Adipocyte (in vitro differentiated cells): ENCODE data around the gene OR13A1.
"Not testable (repeated sequence)": the region's sequence is repeated elsewhere in the genome, so short reads cannot be mapped to it uniquely, and the experiment has no call there.

Experiments used
- DNase-seq: peaks from one replicate; pipeline ENCODE4 v3.0.0-alpha.2; 2015; ENCODE audit warnings: low read depth
- H3K27me3 ChIP-seq: replicated peaks from 2 replicates; pipeline ENCODE4 v1.7.0; 2013; ENCODE audit warnings: mild to moderate bottlenecking, low read length, moderate library complexity; ENCODE audit not compliant: control insufficient read depth, insufficient read depth
- H3K36me3 ChIP-seq: 2 replicates; pipeline ENCODE4 v1.7.0; 2013; ENCODE audit warnings: low read length, mild to moderate bottlenecking, moderate library complexity; ENCODE audit not compliant: control insufficient read depth, insufficient read depth, severe bottlenecking
- H3K4me1 ChIP-seq: 2 replicates; pipeline ENCODE4 v1.7.0; 2013; ENCODE audit warnings: mild to moderate bottlenecking, low read length, moderate library complexity; ENCODE audit not compliant: control insufficient read depth, insufficient read depth
- H3K4me3 ChIP-seq: 2 replicates; pipeline ENCODE4 v1.7.0; 2013; ENCODE audit warnings: mild to moderate bottlenecking, low read length, moderate library complexity
- H3K9ac ChIP-seq: 2 replicates; pipeline ENCODE4 v1.7.0; 2013; ENCODE audit warnings: mild to moderate bottlenecking, low read length, moderate library complexity
- H3K9me3 ChIP-seq: 2 replicates; pipeline ENCODE4 v1.7.0; 2013; ENCODE audit warnings: mild to moderate bottlenecking, low read length, moderate library complexity; ENCODE audit not compliant: control insufficient read depth

OR13A1 gene

GRCh38 chr10:45331824-45332223 lies 16.4 kb upstream of the OR13A1 start:
- H3K9me3 ChIP-seq, H3K27me3 ChIP-seq, DNase-seq, H3K36me3 ChIP-seq, H3K4me3 ChIP-seq, H3K4me1 ChIP-seq, H3K9ac ChIP-seq: not testable (repeated sequence)

- not testable (repeated sequence) for H3K9me3 ChIP-seq, H3K9ac ChIP-seq, DNase-seq, H3K36me3 ChIP-seq, H3K27me3 ChIP-seq, H3K4me1 ChIP-seq, H3K4me3 ChIP-seq
Measured at GRCh38 chr10:45326864-45327263, 11.5 kb upstream of the OR13A1 start.

DNA sequence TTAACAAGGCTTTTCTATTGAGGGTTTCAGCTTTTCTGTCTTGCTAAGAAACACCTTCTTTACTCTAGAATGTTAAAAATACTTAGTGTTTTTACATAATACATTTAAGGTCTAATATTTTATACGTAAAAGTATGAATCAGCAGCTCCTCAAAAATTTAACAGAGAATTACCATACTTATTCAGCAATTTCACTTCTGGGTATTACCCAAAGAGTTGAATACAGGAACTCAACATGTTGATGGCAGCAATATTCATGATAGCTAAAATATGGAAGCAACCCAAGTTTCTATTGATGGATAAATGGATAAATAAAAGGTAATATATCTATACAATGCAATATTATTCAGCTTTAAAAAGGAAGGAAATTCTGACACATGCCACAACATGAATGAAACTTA lies 9.7 kb upstream of the OR13A1 start:
- no peaks in the 10 kb centered on the region for H3K36me3 ChIP-seq
- DNase-seq: no peak
- H3K4me3 ChIP-seq: no peak overlapping the region
- H3K9me3 ChIP-seq: no peaks in the 10 kb centered on the region
- H3K9ac ChIP-seq: no peak overlapping the region
- no peaks in the 10 kb centered on the region for H3K27me3 ChIP-seq
- no peaks in the 10 kb centered on the region for H3K4me1 ChIP-seq

GRCh38 chr10:45319702-45320101 lies 4.3 kb upstream of the OR13A1 start:
- H3K9me3 ChIP-seq: peaks cover 8% of the 10 kb centered on the region
- no peaks in the 10 kb centered on the region for H3K27me3 ChIP-seq
- DNase-seq: no peak
- H3K4me1 ChIP-seq: no peaks in the 10 kb centered on the region
- no peaks in the 10 kb centered on the region for H3K36me3 ChIP-seq
- H3K9ac ChIP-seq: no peak overlapping the region
- no peak overlapping the region for H3K4me3 ChIP-seq

DNA sequence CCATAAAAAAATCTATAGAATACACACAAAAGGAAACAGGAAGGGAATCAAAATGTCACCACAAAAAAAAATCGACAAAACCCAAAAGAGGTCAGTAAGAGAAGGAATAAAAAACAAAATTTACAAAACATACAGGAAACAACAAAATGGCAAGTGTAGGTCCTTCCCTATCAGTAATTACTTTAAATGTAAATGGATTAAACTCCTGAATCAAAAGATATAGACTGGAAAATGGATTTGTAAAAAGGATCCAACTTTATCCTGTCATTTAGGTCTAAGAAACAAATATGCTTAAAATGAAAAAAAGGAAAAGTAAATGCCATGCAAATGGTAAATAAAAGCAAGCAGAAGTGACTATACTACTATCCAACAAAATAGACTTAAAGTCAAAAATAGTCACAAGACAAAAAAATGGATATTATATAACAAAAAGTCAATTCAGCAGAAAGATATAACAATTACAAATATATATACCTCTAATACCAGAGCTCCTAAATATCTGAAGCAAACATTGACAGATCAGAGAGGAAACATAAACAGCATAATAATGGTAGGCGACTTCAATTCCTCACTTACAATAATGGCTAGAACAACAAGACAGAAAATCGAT lies 2.0 kb downstream of the OR13A1 start:
- H3K4me3 ChIP-seq: no peak overlapping the region
- H3K36me3 ChIP-seq: no peaks in the 10 kb centered on the region
- no peak for DNase-seq
- peaks cover 20% of the 10 kb centered on the region for H3K9me3 ChIP-seq
- no peaks in the 10 kb centered on the region for H3K27me3 ChIP-seq
- H3K9ac ChIP-seq: no peak overlapping the region
- H3K4me1 ChIP-seq: no peaks in the 10 kb centered on the region

DNA sequence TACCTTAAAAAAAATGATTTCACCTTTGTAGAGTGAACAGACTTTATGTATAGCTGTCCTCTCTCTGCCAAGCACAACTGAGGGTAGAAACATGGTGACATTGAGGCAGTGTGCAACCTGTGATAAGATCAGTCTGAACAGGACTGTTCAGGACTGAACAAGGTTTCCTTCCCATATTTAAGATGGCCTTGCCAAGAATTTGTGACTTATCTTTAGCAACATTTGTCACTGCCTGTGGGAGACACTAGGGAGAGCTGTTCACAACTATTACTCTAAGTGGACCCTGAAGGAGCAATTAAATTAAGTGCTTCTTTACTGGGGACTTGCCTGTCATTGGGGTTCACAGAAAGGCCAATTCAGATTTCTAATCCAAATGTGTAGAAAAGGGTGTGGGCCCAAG lies 6.7 kb downstream of the OR13A1 start:
- DNase-seq: no peak
- Histone ChIP-seq H3K9me3 (peaks cover 17% of the 10 kb centered on the region), H3K36me3 (no peaks in the 10 kb centered on the region), H3K4me1 (no peaks in the 10 kb centered on the region), H3K27me3 (no peaks in the 10 kb centered on the region), H3K4me3 (no peak overlapping the region), H3K9ac (no peak overlapping the region)

DNA sequence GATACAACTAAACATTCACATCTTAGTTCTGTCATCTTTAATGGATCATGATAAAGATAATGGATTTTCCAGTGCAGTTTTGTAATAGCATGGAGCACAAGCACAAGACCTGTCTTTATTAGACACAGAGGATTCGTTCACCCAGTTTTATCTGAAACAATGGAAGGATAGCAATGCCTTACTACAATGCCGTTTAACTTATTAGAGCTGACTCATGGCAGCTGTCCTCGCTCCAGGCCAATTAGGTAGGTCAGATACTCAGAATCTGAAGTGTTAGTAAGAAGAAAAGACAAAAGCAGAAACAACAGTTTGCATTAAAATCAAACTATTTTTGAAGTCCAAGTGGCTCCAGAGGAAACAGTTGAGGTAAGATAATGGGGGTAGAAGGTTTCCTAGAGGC lies 12.8 kb downstream of the OR13A1 start:
- no peak for DNase-seq

GRCh38 chr10:45298341-45298955 lies 17.0 kb downstream of the OR13A1 start:
- not testable (repeated sequence) for DNase-seq, H3K9me3 ChIP-seq, H3K9ac ChIP-seq, H3K4me1 ChIP-seq, H3K4me3 ChIP-seq, H3K27me3 ChIP-seq, H3K36me3 ChIP-seq

More for the DNA sequence above, 12.8 kb downstream of the OR13A1 start:
- peaks cover 5% of the 10 kb centered on the region for H3K27me3 ChIP-seq
- no peak overlapping the region for H3K4me3 ChIP-seq
- H3K36me3 ChIP-seq: no peaks in the 10 kb centered on the region
- no peak overlapping the region for H3K9ac ChIP-seq
- H3K9me3 ChIP-seq: no peaks in the 10 kb centered on the region
- H3K4me1 ChIP-seq: no peaks in the 10 kb centered on the region

GRCh38 chr10:45294681-45295080 lies 20.7 kb downstream of the OR13A1 start:
- no peaks in the 10 kb centered on the region for H3K36me3 ChIP-seq
- peaks cover 4% of the 10 kb centered on the region for H3K9me3 ChIP-seq
- H3K9ac ChIP-seq: no peak overlapping the region
- H3K27me3 ChIP-seq: no peaks in the 10 kb centered on the region
- H3K4me1 ChIP-seq: no peaks in the 10 kb centered on the region
- no peak overlapping the region for H3K4me3 ChIP-seq
- DNase-seq: no peak

- H3K9ac ChIP-seq: no peak overlapping the region
- no peaks in the 10 kb centered on the region for H3K4me1 ChIP-seq
- H3K4me3 ChIP-seq: no peak overlapping the region
- no peaks in the 10 kb centered on the region for H3K36me3 ChIP-seq
- no peak for DNase-seq
- peaks cover 3% of the 10 kb centered on the region for H3K27me3 ChIP-seq
- H3K9me3 ChIP-seq: no peaks in the 10 kb centered on the region
Measured at GRCh38 chr10:45286980-45287379, 28.4 kb downstream of the OR13A1 start.

DNA sequence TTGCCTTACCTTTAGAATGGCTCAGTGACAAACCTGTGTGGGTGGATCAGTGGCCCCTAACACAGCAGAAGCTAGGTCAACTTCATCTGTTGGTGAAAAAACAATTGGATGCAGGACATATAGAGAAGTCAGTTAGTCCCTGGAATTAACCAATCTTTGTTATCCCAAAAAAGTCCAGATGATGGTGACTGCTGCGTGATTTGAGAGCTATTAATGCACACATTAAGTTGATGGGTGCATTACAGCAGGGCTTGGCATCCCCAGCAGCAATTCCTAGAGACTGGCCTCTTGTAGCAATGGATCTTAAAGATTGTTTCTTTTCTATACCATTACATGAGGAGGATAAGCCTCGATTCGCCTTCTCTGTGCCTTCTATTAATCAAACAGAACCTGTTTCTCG lies 33.3 kb downstream of the OR13A1 start:
- Histone ChIP-seq H3K4me1 (no peaks in the 10 kb centered on the region), H3K4me3 (no peak overlapping the region), H3K36me3 (no peaks in the 10 kb centered on the region), H3K9ac (no peak overlapping the region), H3K27me3 (peaks cover 17% of the 10 kb centered on the region), H3K9me3 (no peaks in the 10 kb centered on the region)
- DNase-seq: no peak
